Tibial nerve (tissue), 4 donors: ENCODE results near the gene MRPL16. TPM values are rescaled to one million over a fixed set of nuclear protein-coding genes. Genes with fewer than 3 reads are reported as not detected.
"Not testable (repeated sequence)": the region's sequence is repeated elsewhere in the genome, so short reads cannot be mapped to it uniquely, and the experiment has no call there.

Experiments used
- DNase-seq, 2 donors: peaks; one replicate each; pipeline ENCODE4 v3.0.0-alpha.2; 2019; ENCODE audit warnings: low spot score in 2 of 2
- H3K27ac ChIP-seq, 4 donors: fragments of 200-600 bp; sonication (generic) in 3 of 4; one replicate each; pipeline ENCODE4 v1.5.1; 2017 to 2019; ENCODE audit warnings: mild to moderate bottlenecking in 1 of 4
- H3K27me3 ChIP-seq, 2 donors: fragments of 200-600 bp; sonication (generic) in 1 of 2; one replicate each; pipeline versions ENCODE4 v1.5.1 to v1.6.0; 2017 to 2019
- H3K36me3 ChIP-seq, 3 donors: fragments of 200-600 bp; sonication (generic); one replicate each; pipeline ENCODE4 v1.5.1; 2018 to 2019
- H3K4me1 ChIP-seq, 4 donors: fragments of 200-600 bp; sonication (generic) in 3 of 4; one replicate each; pipeline ENCODE4 v1.5.1; 2017 to 2019
- H3K4me3 ChIP-seq, 4 donors: fragments of 200-600 bp; sonication (generic) in 3 of 4; one replicate each; pipeline ENCODE4 v1.5.1; 2017 to 2019; ENCODE audit warnings: mild to moderate bottlenecking in 1 of 4, moderate library complexity in 1 of 4
- H3K9me3 ChIP-seq, 4 donors: fragments of 200-600 bp; sonication (generic) in 3 of 4; one replicate each; pipeline ENCODE4 v1.5.1; 2017 to 2019
- EP300 ChIP-seq, 2 donors: sonication (generic); formaldehyde crosslinking; IDR thresholded peaks; one replicate each; pipeline ENCODE4 v1.6.1; 2017; ENCODE audit warnings: antibody characterized with exemption in 2 of 2, mild to moderate bottlenecking in 1 of 2
- POLR2A ChIP-seq, 2 donors: fragments of 450-650 bp; IDR thresholded peaks; one replicate each; pipeline ENCODE4 v1.6.1; 2017; ENCODE audit warnings: antibody characterized with exemption in 2 of 2, mild to moderate bottlenecking in 2 of 2, moderate library complexity in 2 of 2
- WGBS, 2 donors: methylation state at CpG; one replicate each; pipeline ENCODE4 v1.1.5; 2018; 5-methylcytosine and 5-hydroxymethylcytosine counted together
- total RNA-seq, 4 donors: library from RNA; depleted of rRNA; stranded (reverse); fragments of >200 nt; gene quantifications; one replicate each; pipeline ENCODE4 v1.1.0, GENCODE V29; 2016
- TF ChIP-seq, protein P1 (sequence below), 5 experiments: fragments of 200-600 bp in 3 of 5; fragments of 450-650 bp in 2 of 5; sonication (generic) in 3 of 5; IDR thresholded peaks; one replicate each; pipeline ENCODE4 v1.5.1; 2016 to 2019; ENCODE audit warnings: antibody characterized with exemption in 5 of 5, mild to moderate bottlenecking in 3 of 5, moderate library complexity in 2 of 5

Gene MRPL16
- total RNA-seq, 4 donors from 2014 or later = 30.0 to 41.0 (median 32.9) TPM

DNA sequence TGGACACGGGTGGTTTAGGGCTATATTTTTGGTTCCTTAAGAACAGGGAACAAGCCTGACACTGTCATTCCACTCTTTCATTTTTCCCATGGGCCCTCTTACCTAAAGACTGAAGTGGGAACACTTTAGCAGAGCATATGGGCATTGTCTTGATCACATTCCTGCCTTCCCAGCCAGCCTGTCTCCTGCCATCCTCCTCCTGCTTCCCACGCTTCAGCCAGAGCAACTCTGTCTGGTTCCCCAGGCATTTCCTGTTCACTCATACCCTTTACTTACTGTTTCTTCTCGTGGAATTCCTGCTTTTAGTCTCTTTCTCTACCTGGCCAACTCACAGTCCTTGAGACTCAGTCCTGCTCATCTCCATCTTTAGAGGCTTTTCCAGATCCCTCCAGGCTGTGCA, 22.8 kb downstream of the MRPL16 start:
- no peak overlapping the region for H3K4me3 ChIP-seq
- no peak for TF ChIP-seq POLR2A (IDR thresholded peaks at IDR 0.05)
- TF ChIP-seq, protein P1, sequence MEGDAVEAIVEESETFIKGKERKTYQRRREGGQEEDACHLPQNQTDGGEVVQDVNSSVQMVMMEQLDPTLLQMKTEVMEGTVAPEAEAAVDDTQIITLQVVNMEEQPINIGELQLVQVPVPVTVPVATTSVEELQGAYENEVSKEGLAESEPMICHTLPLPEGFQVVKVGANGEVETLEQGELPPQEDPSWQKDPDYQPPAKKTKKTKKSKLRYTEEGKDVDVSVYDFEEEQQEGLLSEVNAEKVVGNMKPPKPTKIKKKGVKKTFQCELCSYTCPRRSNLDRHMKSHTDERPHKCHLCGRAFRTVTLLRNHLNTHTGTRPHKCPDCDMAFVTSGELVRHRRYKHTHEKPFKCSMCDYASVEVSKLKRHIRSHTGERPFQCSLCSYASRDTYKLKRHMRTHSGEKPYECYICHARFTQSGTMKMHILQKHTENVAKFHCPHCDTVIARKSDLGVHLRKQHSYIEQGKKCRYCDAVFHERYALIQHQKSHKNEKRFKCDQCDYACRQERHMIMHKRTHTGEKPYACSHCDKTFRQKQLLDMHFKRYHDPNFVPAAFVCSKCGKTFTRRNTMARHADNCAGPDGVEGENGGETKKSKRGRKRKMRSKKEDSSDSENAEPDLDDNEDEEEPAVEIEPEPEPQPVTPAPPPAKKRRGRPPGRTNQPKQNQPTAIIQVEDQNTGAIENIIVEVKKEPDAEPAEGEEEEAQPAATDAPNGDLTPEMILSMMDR (IDR thresholded peaks at IDR 0.05) = no peak
- TF ChIP-seq EP300 (IDR thresholded peaks at IDR 0.05) = no peak
- H3K27me3 ChIP-seq = no peaks in the 10 kb centered on the region
- DNase-seq = no peak
- H3K9me3 ChIP-seq = no peaks in the 10 kb centered on the region
- WGBS, 2 donors = 53 to 58% methylated on average over 3 of the region's 3 CpGs
- no peak overlapping the region for H3K27ac ChIP-seq
- peaks cover 0 to 14% (median 0%) of the 10 kb centered on the region in 4 donors for H3K4me1 ChIP-seq
- peaks cover 0 to 39% (median 4%) of the 10 kb centered on the region in 3 donors for H3K36me3 ChIP-seq

DNA sequence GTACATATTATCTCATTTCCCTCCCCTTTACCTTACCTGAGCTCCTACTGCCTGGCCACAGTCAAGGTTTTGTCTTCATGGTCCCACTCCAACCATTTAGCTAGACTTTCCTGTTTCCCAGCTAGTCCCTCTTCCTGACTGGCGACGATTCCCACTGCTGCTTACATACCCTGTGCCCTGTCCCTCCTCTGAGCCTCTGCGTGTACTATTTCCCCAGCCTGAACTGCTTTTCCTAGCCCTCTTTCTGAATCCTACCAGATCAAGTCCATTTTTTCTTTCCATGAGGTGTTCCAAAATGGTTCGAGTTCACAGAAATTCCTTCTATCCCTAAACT, 23.4 kb downstream of the MRPL16 start:
- Histone ChIP-seq H3K27me3 (no peaks in the 10 kb centered on the region), H3K4me1 (peaks cover 0 to 14% (median 0%) of the 10 kb centered on the region in 4 donors), H3K36me3 (peaks cover 0 to 33% (median 4%) of the 10 kb centered on the region in 3 donors), H3K4me3 (no peak overlapping the region), H3K9me3 (no peaks in the 10 kb centered on the region), H3K27ac (no peak overlapping the region)
- TF ChIP-seq EP300 (IDR thresholded peaks at IDR 0.05) (no peak), POLR2A (IDR thresholded peaks at IDR 0.05) (no peak)
- TF ChIP-seq, protein P1 (IDR thresholded peaks at IDR 0.05) = no peak
- 73 to 82% methylated on average over 4 of the region's 4 CpGs for WGBS, 2 donors
- DNase-seq = no peak

DNA sequence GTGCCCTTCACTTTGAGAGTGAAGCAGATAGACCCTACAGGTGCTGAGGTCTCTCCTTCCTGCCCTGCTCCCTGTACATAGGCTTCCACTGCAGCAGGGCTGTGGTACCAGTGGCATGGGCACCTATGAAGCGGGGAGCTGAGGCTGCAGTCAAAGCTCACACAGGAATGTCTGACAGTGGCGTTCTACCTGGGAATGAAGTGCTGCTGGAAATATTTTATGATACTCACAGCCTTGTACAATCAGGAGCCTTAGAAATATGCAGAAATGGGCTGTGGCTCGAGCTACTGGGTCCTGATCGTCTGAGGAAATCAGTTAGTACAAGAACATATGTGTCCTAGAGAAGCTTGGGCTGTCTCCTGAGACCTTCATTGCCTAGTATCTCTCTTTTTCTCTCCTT, 24.8 kb downstream of the MRPL16 start:
- peaks cover 0 to 23% (median 4%) of the 10 kb centered on the region in 3 donors for H3K36me3 ChIP-seq
- no peak overlapping the region for H3K4me3 ChIP-seq
- 75 to 83% methylated on average over 4 of the region's 4 CpGs for WGBS, 2 donors
- H3K4me1 ChIP-seq = peaks cover 0 to 14% (median 0%) of the 10 kb centered on the region in 4 donors
- H3K27me3 ChIP-seq = no peaks in the 10 kb centered on the region
- H3K9me3 ChIP-seq = no peaks in the 10 kb centered on the region
- DNase-seq = no peak
- no peak overlapping the region for H3K27ac ChIP-seq
- no peak for TF ChIP-seq POLR2A (IDR thresholded peaks at IDR 0.05)
- no peak for TF ChIP-seq EP300 (IDR thresholded peaks at IDR 0.05)

DNA sequence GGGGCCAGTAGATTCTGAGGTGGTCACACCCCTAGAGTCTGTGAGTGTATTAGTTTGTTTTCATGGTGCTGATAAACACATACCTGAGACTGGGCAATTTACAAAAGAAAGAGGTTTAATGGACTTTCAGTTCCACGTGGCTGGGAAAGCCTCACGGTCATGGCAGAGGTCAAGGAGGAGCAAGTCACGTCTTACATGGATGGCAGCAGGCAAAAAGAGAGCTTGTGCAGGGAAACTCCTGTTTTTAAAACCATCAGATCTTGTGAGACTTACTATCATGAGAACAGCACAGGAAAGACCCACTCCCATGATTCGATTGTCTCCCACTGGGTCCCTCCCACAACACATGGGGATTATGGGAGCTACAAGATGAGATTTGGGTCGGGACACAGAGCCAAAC, 26.1 kb downstream of the MRPL16 start:
- 83 to 84% methylated on average over 5 of the region's 5 CpGs for WGBS, 2 donors
- not testable (repeated sequence) for H3K27ac ChIP-seq

DNA sequence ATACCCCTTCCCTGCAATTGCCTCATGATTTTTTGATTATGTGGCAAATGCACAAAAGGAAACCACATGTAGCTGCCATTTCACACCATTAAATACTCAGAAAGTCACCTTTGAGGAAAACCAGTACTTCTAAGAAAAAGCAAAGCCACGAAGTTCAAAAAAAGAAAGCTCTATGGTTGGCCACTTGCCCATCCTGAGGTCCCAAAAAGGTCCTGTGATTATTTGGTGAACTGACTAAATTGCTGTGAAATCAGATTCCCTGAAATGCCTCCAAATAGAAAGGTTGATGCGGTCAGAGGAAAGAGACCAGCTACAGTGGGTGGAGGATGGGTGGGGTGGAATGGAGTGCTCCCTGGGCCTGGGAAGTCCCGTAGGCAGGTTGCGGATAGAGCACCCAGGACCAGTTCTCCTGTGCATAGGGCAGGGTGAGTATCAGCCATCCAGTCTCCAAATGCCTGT, 26.9 kb downstream of the MRPL16 start:
- H3K4me3 ChIP-seq = no peak overlapping the region
- H3K4me1 ChIP-seq = peaks cover 0 to 14% (median 0%) of the 10 kb centered on the region in 4 donors
- no peak for TF ChIP-seq POLR2A (IDR thresholded peaks at IDR 0.05)
- no peak for TF ChIP-seq EP300 (IDR thresholded peaks at IDR 0.05)
- TF ChIP-seq, protein P1 (IDR thresholded peaks at IDR 0.05) = no peak
- peaks cover 0 to 9% (median 2%) of the 10 kb centered on the region in 3 donors for H3K36me3 ChIP-seq
- H3K27ac ChIP-seq = no peak overlapping the region
- H3K27me3 ChIP-seq = no peaks in the 10 kb centered on the region
- H3K9me3 ChIP-seq = no peaks in the 10 kb centered on the region
- DNase-seq = no peak
- WGBS, 2 donors = 69 to 70% methylated on average over 4 of the region's 4 CpGs

More for the DNA sequence above, 26.1 kb downstream of the MRPL16 start:
- H3K4me3 ChIP-seq, H3K9me3 ChIP-seq, H3K27me3 ChIP-seq, DNase-seq: not testable (repeated sequence)
- peaks cover 0 to 14% (median 0%) of the 10 kb centered on the region in 4 donors for H3K4me1 ChIP-seq
- peaks cover 0 to 17% (median 4%) of the 10 kb centered on the region in 3 donors for H3K36me3 ChIP-seq

DNA sequence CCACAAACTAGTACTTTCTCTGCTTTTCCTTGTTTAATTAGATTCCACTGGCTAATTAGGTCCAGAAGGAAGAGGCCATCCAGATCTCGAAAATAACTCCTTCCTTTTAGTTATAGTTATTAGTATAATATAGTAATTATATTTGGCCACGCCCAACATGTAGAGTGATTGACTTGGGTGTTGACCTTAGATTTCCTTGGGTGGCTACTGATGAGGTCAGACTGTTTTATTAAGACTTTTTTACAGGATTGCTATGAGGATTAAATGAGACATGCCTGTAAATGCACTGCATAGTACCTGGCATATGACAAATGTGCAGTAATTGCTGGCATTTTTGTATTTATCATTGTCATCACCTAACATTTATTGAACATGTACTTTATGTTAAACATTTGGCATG, 28.5 kb downstream of the MRPL16 start:
- WGBS, 2 donors = 77 to 87% methylated on average over 2 of the region's 2 CpGs
- Histone ChIP-seq H3K27ac (no peak overlapping the region), H3K9me3 (no peaks in the 10 kb centered on the region), H3K27me3 (no peaks in the 10 kb centered on the region), H3K36me3 (peaks cover 0 to 10% (median 0%) of the 10 kb centered on the region in 3 donors), H3K4me3 (no peak overlapping the region), H3K4me1 (peaks cover 0 to 9% (median 0%) of the 10 kb centered on the region in 4 donors)
- TF ChIP-seq, protein P1 (IDR thresholded peaks at IDR 0.05) = no peak
- no peak for TF ChIP-seq POLR2A (IDR thresholded peaks at IDR 0.05)
- no peak for TF ChIP-seq EP300 (IDR thresholded peaks at IDR 0.05)
- no peak for DNase-seq
